Loucy (cell line): ENCODE results near the gene CPA3.

Source experiments
- CTCF ChIP-seq: fragments of 200-600 bp; sonication (generic); conservative IDR thresholded peaks from 2 replicates; pipeline ENCODE4 v1.5.1; 2014; ENCODE audit warnings: mild to moderate bottlenecking, antibody characterized with exemption, low read length
- EZH2phosphoT487 ChIP-seq: fragments of 200-600 bp; IDR thresholded peaks from 2 replicates; pipeline ENCODE4 v1.6.1; 2018; ENCODE audit warnings: antibody characterized with exemption, mild to moderate bottlenecking, moderate library complexity, borderline replicate concordance

- TF ChIP-seq CTCF (peak; percentile 86), EZH2phosphoT487 (no peak)
Observed at GRCh38 chr3:148880681-148881080, 15.6 kb downstream of the CPA3 start.
